ENCODE measurements around the gene C4orf50. TPM values are rescaled to one million over a fixed set of nuclear protein-coding genes. Genes with fewer than 3 reads are reported as not detected.

Gene C4orf50
- total RNA-seq, 1 experiment from 2014 or later: 0.17 TPM

GRCh38 chr4:6054162-6054922 is 36.1 kb upstream of the C4orf50 start:
- Histone ChIP-seq H3K9me3 (ENCODE audit: control insufficient read depth, low read depth, low read length) (no peaks in the 10 kb centered on the region), H3K18ac (ENCODE audit: insufficient read length, low read depth, low read length) (no peak overlapping the region), H3K23ac (ENCODE audit: insufficient read length, low read depth, low read length) (no peak overlapping the region), H3K4me1 (ENCODE audit: insufficient read depth, low read length) (no peaks in the 10 kb centered on the region), H4K5ac (ENCODE audit: insufficient read length, low read depth, low read length) (no peak overlapping the region), H3K27me3 (ENCODE audit: insufficient read depth, low read length) (no peaks in the 10 kb centered on the region), H3K9ac (ENCODE audit: extremely low read depth, insufficient read length, low read length) (no peak overlapping the region), H3K27ac (ENCODE audit: insufficient read length, low read depth, low read length) (no peak overlapping the region), H3K79me2 (ENCODE audit: insufficient read depth, low read length) (no peaks in the 10 kb centered on the region), H2BK5ac (ENCODE audit: insufficient read length, low read length) (no peak overlapping the region), H3K4me2 (ENCODE audit: insufficient read depth, insufficient read length, low read length) (no peak overlapping the region), H2AK5ac (ENCODE audit: insufficient read length, low read length) (no peak overlapping the region), H4K20me1 (ENCODE audit: control insufficient read depth, insufficient read depth, insufficient read length) (no peaks in the 10 kb centered on the region), H3K4ac (ENCODE audit: low read depth, low read length) (no peak overlapping the region), H2AFZ (ENCODE audit: low read length) (no peak overlapping the region), H3K56ac (ENCODE audit: insufficient read length, low read depth, low read length) (no peak overlapping the region), H3T11ph (ENCODE audit: low read length) (no peak overlapping the region), H2BK120ac (ENCODE audit: low read depth, low read length, poor library complexity, severe bottlenecking) (no peak overlapping the region), H4K8ac (replicated peaks; ENCODE audit: insufficient read length, low read depth, low read length) (no peak overlapping the region), H2BK20ac (ENCODE audit: low read depth, low read length, poor library complexity, severe bottlenecking) (no peak overlapping the region), H3K23me2 (ENCODE audit: insufficient read length, low read depth, low read length, poor library complexity, severe bottlenecking) (no peaks in the 10 kb centered on the region), H3K79me1 (ENCODE audit: insufficient read depth, low read depth, low read length, poor library complexity, severe bottlenecking) (no peaks in the 10 kb centered on the region), H2BK12ac (ENCODE audit: insufficient read length, low read depth, low read length) (no peak overlapping the region), H4K91ac (ENCODE audit: insufficient read length, low read depth, low read length) (no peak overlapping the region), H2BK15ac (ENCODE audit: low read depth, low read length) (no peak overlapping the region), H3K14ac (ENCODE audit: insufficient read depth, low read length) (no peak overlapping the region)
- DNase-seq: no peak
- peaks cover 9 to 17% of the 10 kb centered on the region in 2 experiments for H3K4me1 Mint-ChIP-seq
- no peak overlapping the region for H3K27ac Mint-ChIP-seq
- peaks cover 12 to 15% of the 10 kb centered on the region in 2 experiments for H3K9me3 Mint-ChIP-seq
- H3K27me3 Mint-ChIP-seq (ENCODE audit: low read depth): peaks cover 3% of the 10 kb centered on the region
- H3K4me3 Mint-ChIP-seq: no peak overlapping the region
- TF ChIP-seq CTCF (conservative IDR thresholded peaks at IDR 0.05): no peak
- peaks cover 12 to 16% (median 13%) of the 10 kb centered on the region in 3 experiments for H3K36me3 Mint-ChIP-seq (ENCODE audit: insufficient read depth in 1 of 3, low read depth in 3 of 3)
- no CpG with 5 or more reads among the region's 16 CpGs for WGBS (ENCODE audit: extremely low coverage, insufficient read length, low lambda C conversion rate)

Measured in H9 (cell line).